KMS-11 (cell line): Measurements from ENCODE around the gene SPCS1.
"Not testable (repeated sequence)": the region's sequence is repeated elsewhere in the genome, so short reads cannot be mapped to it uniquely, and the experiment has no call there.

Experiments
- H2AFZ ChIP-seq: fragments of 200-600 bp; sonication (generic); 2 replicates; pipeline ENCODE4 v1.6.1; 2016; ENCODE audit warnings: antibody characterized with exemption, mixed run types, low read depth
- H3K27ac ChIP-seq: fragments of 200-600 bp; sonication (generic); 2 replicates; pipeline ENCODE4 v1.6.1; 2016; ENCODE audit warnings: mild to moderate bottlenecking, mixed run types
- H3K27me3 ChIP-seq: fragments of 200-600 bp; sonication (generic); 2 replicates; pipeline ENCODE4 v1.6.1; 2017; ENCODE audit warnings: mild to moderate bottlenecking, low read depth, mixed run types, moderate library complexity; ENCODE audit not compliant: insufficient read depth
- H3K36me3 ChIP-seq: fragments of 200-600 bp; sonication (generic); 2 replicates; pipeline ENCODE4 v1.6.1; 2017; ENCODE audit warnings: mild to moderate bottlenecking, mixed run types; ENCODE audit not compliant: insufficient read depth
- H3K4me1 ChIP-seq: fragments of 200-600 bp; sonication (generic); 2 replicates; pipeline ENCODE4 v1.6.1; 2016; ENCODE audit warnings: mild to moderate bottlenecking, low read depth, mixed run types; ENCODE audit not compliant: poor library complexity, severe bottlenecking
- H3K4me2 ChIP-seq: fragments of 200-600 bp; sonication (generic); 2 replicates; pipeline ENCODE4 v1.7.0; 2016; ENCODE audit warnings: mild to moderate bottlenecking, mixed run types
- H3K4me3 ChIP-seq: fragments of 200-600 bp; sonication (generic); IDR thresholded peaks from 2 replicates; pipeline ENCODE4 v1.6.1; 2017; ENCODE audit warnings: low read depth, low read length, mixed read lengths; ENCODE audit not compliant: insufficient read depth
- H3K79me2 ChIP-seq: fragments of 200-600 bp; sonication (generic); 2 replicates; pipeline ENCODE4 v1.6.1; 2016; ENCODE audit warnings: low read depth, mixed run types; ENCODE audit not compliant: insufficient read depth
- H3K9ac ChIP-seq: fragments of 200-600 bp; sonication (generic); 2 replicates; pipeline ENCODE4 v1.6.1; 2016; ENCODE audit warnings: mild to moderate bottlenecking, mixed run types
- H4K20me1 ChIP-seq: fragments of 200-600 bp; sonication (generic); 2 replicates; pipeline ENCODE4 v1.6.1; 2016; ENCODE audit warnings: mild to moderate bottlenecking, mixed run types; ENCODE audit not compliant: insufficient read depth
- TF ChIP-seq, protein P1 (sequence below): fragments of 200-600 bp; sonication (generic); conservative IDR thresholded peaks from 2 replicates; pipeline ENCODE4 v1.6.1; 2017; ENCODE audit warnings: low read depth, mild to moderate bottlenecking, antibody characterized with exemption, low read length, moderate library complexity, mixed read lengths

The SPCS1 gene

GRCh38 chr3:52721730-52722008 is 15.8 kb downstream of the SPCS1 start:
- H2AFZ ChIP-seq: no peak overlapping the region
- no peaks in the 10 kb centered on the region for H4K20me1 ChIP-seq
- no peak overlapping the region for H3K4me2 ChIP-seq
- H3K9ac ChIP-seq: no peak overlapping the region
- no peak overlapping the region for H3K4me3 ChIP-seq
- no peak overlapping the region for H3K27ac ChIP-seq
- TF ChIP-seq, protein P1, sequence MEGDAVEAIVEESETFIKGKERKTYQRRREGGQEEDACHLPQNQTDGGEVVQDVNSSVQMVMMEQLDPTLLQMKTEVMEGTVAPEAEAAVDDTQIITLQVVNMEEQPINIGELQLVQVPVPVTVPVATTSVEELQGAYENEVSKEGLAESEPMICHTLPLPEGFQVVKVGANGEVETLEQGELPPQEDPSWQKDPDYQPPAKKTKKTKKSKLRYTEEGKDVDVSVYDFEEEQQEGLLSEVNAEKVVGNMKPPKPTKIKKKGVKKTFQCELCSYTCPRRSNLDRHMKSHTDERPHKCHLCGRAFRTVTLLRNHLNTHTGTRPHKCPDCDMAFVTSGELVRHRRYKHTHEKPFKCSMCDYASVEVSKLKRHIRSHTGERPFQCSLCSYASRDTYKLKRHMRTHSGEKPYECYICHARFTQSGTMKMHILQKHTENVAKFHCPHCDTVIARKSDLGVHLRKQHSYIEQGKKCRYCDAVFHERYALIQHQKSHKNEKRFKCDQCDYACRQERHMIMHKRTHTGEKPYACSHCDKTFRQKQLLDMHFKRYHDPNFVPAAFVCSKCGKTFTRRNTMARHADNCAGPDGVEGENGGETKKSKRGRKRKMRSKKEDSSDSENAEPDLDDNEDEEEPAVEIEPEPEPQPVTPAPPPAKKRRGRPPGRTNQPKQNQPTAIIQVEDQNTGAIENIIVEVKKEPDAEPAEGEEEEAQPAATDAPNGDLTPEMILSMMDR: no peak
- H3K27me3 ChIP-seq: no peaks in the 10 kb centered on the region
- no peaks in the 10 kb centered on the region for H3K79me2 ChIP-seq
- no peaks in the 10 kb centered on the region for H3K36me3 ChIP-seq
- no peaks in the 10 kb centered on the region for H3K4me1 ChIP-seq

DNA sequence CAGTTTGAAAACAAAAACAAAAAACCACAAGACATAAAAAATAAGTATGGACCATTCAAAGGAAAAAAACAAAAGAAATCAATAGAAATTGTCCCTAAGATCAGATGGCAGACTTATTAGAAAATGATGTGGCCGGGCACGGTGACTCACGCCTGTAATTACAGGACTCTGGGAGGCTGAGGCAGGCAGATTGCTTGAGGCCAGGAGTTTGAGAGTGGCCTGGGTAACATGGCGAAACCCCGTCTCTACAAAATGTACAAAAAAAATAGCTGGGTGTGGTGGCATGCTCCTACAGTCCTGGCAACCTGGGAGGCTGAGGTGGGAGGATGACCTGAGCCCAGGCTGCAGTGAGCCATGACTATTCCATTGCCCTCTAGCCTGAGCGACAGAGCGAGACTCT is 16.6 kb downstream of the SPCS1 start:
- Histone ChIP-seq H3K4me3 (no peak overlapping the region), H2AFZ (no peak overlapping the region), H3K9ac (no peak overlapping the region), H3K27me3 (no peaks in the 10 kb centered on the region), H3K36me3 (no peaks in the 10 kb centered on the region), H3K27ac (no peak overlapping the region), H4K20me1 (no peaks in the 10 kb centered on the region), H3K79me2 (no peaks in the 10 kb centered on the region), H3K4me2 (no peak overlapping the region), H3K4me1 (no peaks in the 10 kb centered on the region)
- TF ChIP-seq, protein P1: no peak

DNA sequence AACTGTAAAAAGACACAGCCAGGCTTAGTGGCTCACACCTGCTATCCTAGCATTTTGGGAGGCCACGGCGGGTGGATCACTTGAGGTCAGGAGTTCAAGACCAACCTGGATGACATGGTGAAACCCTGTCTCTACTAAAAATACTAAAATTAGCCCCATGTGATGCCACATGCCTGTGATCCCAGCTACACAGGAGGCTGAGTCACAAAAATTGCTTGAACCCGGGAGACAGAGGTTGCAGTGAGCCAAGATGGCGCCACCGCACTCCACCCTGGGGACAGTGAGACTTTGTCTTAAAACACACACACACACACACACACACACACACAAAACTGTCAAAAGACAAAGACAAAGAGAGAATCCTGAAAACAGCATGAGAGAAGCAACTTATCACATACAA is 18.0 kb downstream of the SPCS1 start:
- Histone ChIP-seq H3K79me2 (no peaks in the 10 kb centered on the region), H4K20me1 (no peaks in the 10 kb centered on the region), H3K4me2 (no peak overlapping the region), H3K36me3 (no peaks in the 10 kb centered on the region), H3K27me3 (no peaks in the 10 kb centered on the region), H3K27ac (no peak overlapping the region), H3K4me1 (no peaks in the 10 kb centered on the region), H3K9ac (no peak overlapping the region), H3K4me3 (no peak overlapping the region), H2AFZ (no peak overlapping the region)
- TF ChIP-seq, protein P1: no peak

DNA sequence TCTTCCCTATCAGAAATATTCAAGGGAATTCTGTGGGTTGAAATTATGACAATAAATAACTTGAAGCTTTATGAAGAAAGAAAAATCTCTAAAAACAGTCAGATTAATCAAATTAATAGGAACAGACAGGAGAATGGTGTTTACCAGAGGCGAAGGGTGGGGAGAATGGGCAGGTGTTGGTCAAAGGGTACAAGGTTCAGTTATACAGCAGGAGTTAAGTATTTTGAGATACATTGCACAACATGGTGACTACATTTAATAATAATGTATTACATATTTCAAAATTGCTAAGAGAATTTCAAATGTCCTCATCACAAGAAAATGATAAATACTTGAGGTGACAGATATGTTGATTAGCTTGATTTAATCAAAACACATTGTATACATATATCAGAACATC is 18.6 kb downstream of the SPCS1 start:
- Histone ChIP-seq H3K4me3 (no peak overlapping the region), H3K27me3 (no peaks in the 10 kb centered on the region), H4K20me1 (no peaks in the 10 kb centered on the region), H3K4me1 (no peaks in the 10 kb centered on the region), H3K27ac (no peak overlapping the region), H3K79me2 (no peaks in the 10 kb centered on the region), H3K4me2 (no peak overlapping the region), H3K9ac (no peak overlapping the region), H3K36me3 (no peaks in the 10 kb centered on the region), H2AFZ (no peak overlapping the region)
- TF ChIP-seq, protein P1: no peak

DNA sequence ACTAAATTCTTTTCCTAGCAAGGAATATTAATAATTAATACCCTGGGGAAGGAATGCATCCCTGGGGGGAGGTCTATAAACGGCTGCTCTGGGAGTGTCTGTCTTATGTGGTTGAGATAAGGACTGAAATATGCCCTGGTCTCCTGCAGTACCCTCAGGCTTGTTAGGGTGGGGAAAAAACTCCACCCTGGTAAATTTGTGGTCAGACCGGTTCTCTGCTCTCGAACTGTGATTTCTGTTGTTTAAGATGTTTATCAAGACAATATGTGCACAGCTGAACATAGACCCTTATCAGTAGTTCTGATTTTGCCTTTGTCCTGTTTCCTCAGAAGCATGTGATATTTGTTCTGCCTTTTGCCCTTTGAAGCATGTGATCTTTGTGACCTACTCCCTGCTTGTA is 22.8 kb downstream of the SPCS1 start:
- not testable (repeated sequence) for H3K79me2 ChIP-seq

More for the DNA sequence above, 22.8 kb downstream of the SPCS1 start:
- H3K4me2 ChIP-seq, H3K27me3 ChIP-seq, H2AFZ ChIP-seq, H3K4me3 ChIP-seq, H3K36me3 ChIP-seq, H3K9ac ChIP-seq, H3K27ac ChIP-seq, H4K20me1 ChIP-seq: not testable (repeated sequence)
- peaks cover 15% of the 10 kb centered on the region for H3K4me1 ChIP-seq
